HEK293T (cell line): ENCODE results near the gene GPD1L.
"Not testable (repeated sequence)": the region's sequence is repeated elsewhere in the genome, so short reads cannot be mapped to it uniquely, and the experiment has no call there.

ENCODE experiments used
- CTCF ChIA-PET: fragments of 350-600 bp; formaldehyde crosslinking; extraction: SDS; loops from one replicate; lab custom pipeline; 2021; ENCODE audit warnings: antibody characterized with exemption, inconsistent platforms; lab: Yijun Ruan, JAX
- POLR2A ChIA-PET: fragments of 350-600 bp; formaldehyde crosslinking; extraction: SDS; loops from one replicate; lab custom pipeline; 2020; ENCODE audit warnings: antibody characterized with exemption, inconsistent platforms; lab: Yijun Ruan, JAX
- DNase-seq: peaks from one replicate; pipeline ENCODE4 v3.0.0; 2012; ENCODE audit warnings: mixed read lengths; ENCODE audit errors: extremely low spot score
- ARNT ChIP-seq: fragments of 450-650 bp; IDR thresholded peaks from 2 replicates; pipeline ENCODE4 v1.6.1; 2017; ENCODE audit warnings: mild to moderate bottlenecking
- BHLHE40 ChIP-seq: fragments of 450-650 bp; IDR thresholded peaks from 2 replicates; pipeline ENCODE4 v1.6.1; 2016; ENCODE audit warnings: mild to moderate bottlenecking, moderate library complexity, borderline replicate concordance
- CTBP1 ChIP-seq: fragments of 450-650 bp; IDR thresholded peaks from 2 replicates; pipeline ENCODE4 v1.6.1; 2016; ENCODE audit warnings: borderline replicate concordance
- ELF4 ChIP-seq: fragments of 450-650 bp; IDR thresholded peaks from 2 replicates; pipeline ENCODE4 v1.6.1; 2017; ENCODE audit warnings: antibody characterized with exemption
- FOXA1 ChIP-seq: fragments of 450-650 bp; IDR thresholded peaks from 2 replicates; pipeline ENCODE4 v1.6.1; 2016; ENCODE audit warnings: mild to moderate bottlenecking
- FOXK2 ChIP-seq: fragments of 450-650 bp; IDR thresholded peaks from 2 replicates; pipeline ENCODE4 v1.6.1; 2016; ENCODE audit warnings: mild to moderate bottlenecking
- FOXM1 ChIP-seq: fragments of 450-650 bp; IDR thresholded peaks from 2 replicates; pipeline ENCODE4 v1.6.1; 2017; ENCODE audit warnings: mild to moderate bottlenecking, borderline replicate concordance
- HDGF ChIP-seq: fragments of 450-650 bp; IDR thresholded peaks from 2 replicates; pipeline ENCODE4 v1.6.1; 2017; ENCODE audit warnings: antibody characterized with exemption, borderline replicate concordance
- L3MBTL2 ChIP-seq: fragments of 450-650 bp; conservative IDR thresholded peaks from 2 replicates; pipeline ENCODE4 v1.6.1; 2016; ENCODE audit warnings: mild to moderate bottlenecking
- LEF1 ChIP-seq: fragments of 450-650 bp; IDR thresholded peaks from 2 replicates; pipeline ENCODE4 v1.6.1; 2017; ENCODE audit warnings: mild to moderate bottlenecking, borderline replicate concordance
- NFRKB ChIP-seq: fragments of 450-650 bp; IDR thresholded peaks from 2 replicates; pipeline ENCODE4 v1.6.1; 2016; ENCODE audit warnings: mild to moderate bottlenecking, moderate library complexity
- PKNOX1 ChIP-seq: fragments of 450-650 bp; IDR thresholded peaks from 2 replicates; pipeline ENCODE4 v1.6.1; 2016
- SP1 ChIP-seq: fragments of 450-650 bp; IDR thresholded peaks from 2 replicates; pipeline ENCODE4 v1.6.1; 2017
- SUZ12 ChIP-seq: fragments of 450-650 bp; IDR thresholded peaks from 2 replicates; pipeline ENCODE4 v1.6.1; 2016; ENCODE audit warnings: mild to moderate bottlenecking
- TARDBP ChIP-seq: fragments of 450-650 bp; IDR thresholded peaks from 2 replicates; pipeline ENCODE4 v1.6.1; 2016
- ZNF384 ChIP-seq: fragments of 450-650 bp; IDR thresholded peaks from 2 replicates; pipeline ENCODE4 v1.6.1; 2016

Gene GPD1L

DNA sequence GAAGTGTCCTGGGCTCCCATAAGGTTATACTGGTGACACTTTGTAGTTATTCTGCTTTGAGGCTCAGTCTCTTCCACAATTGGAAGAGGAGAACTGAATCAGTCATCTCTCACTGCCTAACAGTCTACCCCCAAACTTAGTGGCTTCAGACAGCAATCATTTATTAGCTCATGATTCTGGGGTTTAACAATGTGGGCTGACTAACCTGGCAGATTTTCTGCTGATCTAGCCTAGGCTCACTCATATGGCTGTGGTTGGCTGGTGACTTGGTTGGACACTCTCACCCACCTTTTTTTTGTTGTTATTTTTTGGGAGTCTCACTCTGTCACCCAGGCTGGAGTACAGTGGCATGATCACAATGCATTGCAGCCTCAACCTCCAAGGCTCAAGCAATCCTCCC is 7.1 kb downstream of the GPD1L start:
- TF ChIP-seq ELF4 (no peak), ZNF384 (no peak), L3MBTL2 (no peak), PKNOX1 (no peak), SP1 (no peak), TARDBP (no peak), LEF1 (no peak), BHLHE40 (no peak), SUZ12 (no peak), FOXA1 (no peak)
- ChIA-PET POLR2A (no interaction called here), CTCF (interaction anchor here (0.6 kb wide), 1 partner anchor 382 kb away, joined by 3 read pairs; no protein-coding TSS in a partner anchor)
- no peak for DNase-seq

DNA sequence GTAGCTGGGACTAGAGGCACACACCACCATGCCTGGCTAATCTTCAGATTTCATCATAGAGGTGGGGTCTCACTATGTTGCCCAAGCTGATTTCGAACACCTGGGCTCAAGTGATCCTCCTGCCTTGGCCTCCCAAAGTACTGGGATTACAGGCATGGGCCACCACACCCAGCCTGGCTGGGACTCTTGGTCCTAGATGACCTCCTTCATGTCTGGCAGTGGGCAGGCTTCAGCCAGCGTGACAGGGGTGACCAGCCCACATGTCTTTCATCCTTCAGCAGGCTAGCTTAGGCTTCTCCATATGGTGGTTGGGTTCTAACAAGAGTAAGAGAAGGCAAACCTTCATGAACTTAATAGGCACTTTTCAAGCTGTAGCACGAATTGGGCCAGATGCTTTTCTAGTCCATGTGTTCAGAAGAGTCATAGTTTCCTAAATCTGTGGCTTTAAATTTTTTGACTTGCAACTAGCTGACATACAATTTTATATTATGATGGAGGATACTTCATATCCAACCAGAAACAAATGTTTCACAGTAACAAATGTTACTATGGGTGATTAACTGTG is 7.6 kb downstream of the GPD1L start:
- no peak for TF ChIP-seq CTBP1
- TF ChIP-seq SP1: no peak
- TF ChIP-seq FOXA1: no peak
- TF ChIP-seq FOXM1: no peak
- TF ChIP-seq ELF4: no peak
- no peak for TF ChIP-seq HDGF
- TF ChIP-seq ZNF384: no peak
- TF ChIP-seq ARNT: no peak
- TF ChIP-seq LEF1: no peak
- no peak for TF ChIP-seq L3MBTL2
- TF ChIP-seq NFRKB: no peak
- TF ChIP-seq FOXK2: no peak
- no peak for TF ChIP-seq SUZ12
- no peak for TF ChIP-seq BHLHE40
- no peak for TF ChIP-seq TARDBP
- TF ChIP-seq PKNOX1: no peak
- ChIA-PET CTCF (interaction anchor here (0.7 kb wide), 1 partner anchor 60 kb away, joined by 3 read pairs; no protein-coding TSS in a partner anchor), POLR2A (no interaction called here)
- DNase-seq: no peak

DNA sequence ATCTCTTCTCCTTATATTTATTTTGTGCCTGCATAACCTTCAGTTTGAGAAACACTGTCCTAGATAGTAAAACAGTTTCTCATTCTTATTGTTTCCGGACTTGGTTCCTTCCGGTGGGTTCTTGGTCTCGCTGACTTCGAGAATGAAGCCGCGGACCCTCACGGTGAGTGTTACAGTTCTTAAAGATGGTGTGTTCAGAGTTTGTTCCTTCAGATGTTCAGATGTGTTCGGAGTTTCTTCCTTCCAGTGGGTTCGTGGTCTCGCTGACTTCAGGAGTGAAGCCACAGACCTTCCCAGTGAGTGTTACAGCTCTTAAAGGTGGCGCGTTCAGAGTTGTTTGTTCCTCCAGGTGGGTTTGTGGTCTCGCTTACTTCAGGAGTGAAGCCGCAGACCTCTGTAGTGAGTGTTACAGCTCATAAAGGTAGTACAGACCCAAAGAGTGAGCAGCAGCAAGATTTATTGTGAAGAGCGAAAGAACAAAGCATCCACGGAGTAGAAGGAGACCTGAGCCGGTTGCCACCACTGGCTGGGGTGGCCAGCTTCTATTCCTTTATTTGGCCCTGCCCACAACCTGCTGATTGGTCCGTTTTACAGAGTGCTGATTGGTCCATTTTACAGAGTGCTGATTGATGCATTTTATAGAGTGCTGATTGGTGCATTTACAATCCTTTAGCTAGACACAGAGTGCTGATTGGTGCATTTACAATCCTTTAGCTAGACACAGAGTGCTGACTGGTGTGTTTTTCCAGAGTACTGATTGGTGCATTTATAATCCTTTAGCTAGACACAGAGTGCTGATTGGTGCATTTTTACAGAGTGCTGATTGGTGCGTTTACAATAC is 8.3 kb downstream of the GPD1L start:
- POLR2A ChIA-PET: not testable (repeated sequence)

DNA sequence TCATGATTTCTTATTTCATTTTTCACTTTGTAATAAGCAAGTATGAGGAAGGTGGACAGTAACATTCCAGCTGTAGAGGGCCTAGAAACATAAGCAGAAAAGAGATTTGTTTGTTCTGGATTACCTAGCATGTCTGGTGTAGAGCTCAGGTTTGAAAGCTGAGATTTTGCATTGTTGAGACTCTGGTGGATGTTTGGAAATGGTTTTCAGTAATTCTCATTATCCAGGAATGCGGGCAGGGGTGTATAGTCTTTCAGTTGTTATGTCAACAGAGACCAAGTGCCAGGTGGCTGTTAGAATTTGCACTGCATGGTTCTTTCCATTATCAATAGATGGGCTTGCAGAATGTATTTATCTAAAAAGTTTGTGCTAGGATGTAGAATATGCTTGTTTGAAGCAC is 10.9 kb downstream of the GPD1L start:
- POLR2A ChIA-PET: interaction anchor here (1.5 kb wide), 1 partner anchor 11 kb away, joined by 4 read pairs; the partner anchor contains the start of gene GPD1L
- DNase-seq: no peak
- TF ChIP-seq SUZ12: no peak
- no peak for TF ChIP-seq CTBP1
- no peak for TF ChIP-seq FOXK2
- TF ChIP-seq PKNOX1: no peak
- no peak for TF ChIP-seq TARDBP
- no peak for TF ChIP-seq HDGF
- CTCF ChIA-PET: no interaction called here

More for the DNA sequence above, 8.3 kb downstream of the GPD1L start:
- CTCF ChIA-PET: interaction anchor here (0.7 kb wide), 1 partner anchor 59 kb away, joined by 3 read pairs; no protein-coding TSS in a partner anchor
- DNase-seq: not testable (repeated sequence)

- ChIA-PET POLR2A (no interaction called here), CTCF (no interaction called here)
- DNase-seq: no peak
- no peak for TF ChIP-seq FOXM1
- TF ChIP-seq TARDBP: no peak
- TF ChIP-seq ARNT: no peak
- TF ChIP-seq FOXA1: no peak
- no peak for TF ChIP-seq BHLHE40
- no peak for TF ChIP-seq L3MBTL2
- no peak for TF ChIP-seq FOXK2
- no peak for TF ChIP-seq HDGF
- TF ChIP-seq ELF4: no peak
- TF ChIP-seq PKNOX1: no peak
- no peak for TF ChIP-seq CTBP1
- TF ChIP-seq SP1: no peak
- no peak for TF ChIP-seq LEF1
- no peak for TF ChIP-seq SUZ12
- TF ChIP-seq NFRKB: no peak
- TF ChIP-seq ZNF384: no peak
Measured at GRCh38 chr3:32118215-32118614, 11.8 kb downstream of the GPD1L start.
